ENCODE measurements around the gene DYSF.

The DYSF gene

GRCh38 chr2:71734620-71735019 lies 281.3 kb downstream of the DYSF start:
- TF ChIP-seq CTCF (IDR thresholded peaks at IDR 0.05; ENCODE audit: low read depth, low read length): no peak
- H3K4me3 ChIP-seq (ENCODE audit: low read depth, low read length): no peak overlapping the region

GRCh38 chr2:71735676-71736075 lies 282.3 kb downstream of the DYSF start:
- no peak for TF ChIP-seq CTCF (IDR thresholded peaks at IDR 0.05; ENCODE audit: low read depth, low read length)
- H3K4me3 ChIP-seq (ENCODE audit: low read depth, low read length): no peak overlapping the region

All from WI38 (cell line).